Right lobe of liver (tissue), 4 donors: ENCODE data around the gene PVALEF.

Experiments used
- POLR2A ChIP-seq: fragments of 450-650 bp; IDR thresholded peaks from one replicate; pipeline ENCODE4 v1.6.1; 2017; ENCODE audit warnings: antibody characterized with exemption, mild to moderate bottlenecking
- TF ChIP-seq, protein P1 (sequence below), 4 donors: fragments of 200-600 bp in 3 of 4; fragments of 450-650 bp in 1 of 4; IDR thresholded peaks; one replicate each; pipeline versions ENCODE4 v1.5.1 to v1.8.0; 2016 to 2022; ENCODE audit warnings: antibody characterized with exemption in 4 of 4, mild to moderate bottlenecking in 2 of 4
- donor health status: DM: no; HTN: no; CAD: no.
- donor health status: DM: no; HTN: no; CAD: no.
- donor health status: DM: no; HTN: yes; CAD: no.

DNA sequence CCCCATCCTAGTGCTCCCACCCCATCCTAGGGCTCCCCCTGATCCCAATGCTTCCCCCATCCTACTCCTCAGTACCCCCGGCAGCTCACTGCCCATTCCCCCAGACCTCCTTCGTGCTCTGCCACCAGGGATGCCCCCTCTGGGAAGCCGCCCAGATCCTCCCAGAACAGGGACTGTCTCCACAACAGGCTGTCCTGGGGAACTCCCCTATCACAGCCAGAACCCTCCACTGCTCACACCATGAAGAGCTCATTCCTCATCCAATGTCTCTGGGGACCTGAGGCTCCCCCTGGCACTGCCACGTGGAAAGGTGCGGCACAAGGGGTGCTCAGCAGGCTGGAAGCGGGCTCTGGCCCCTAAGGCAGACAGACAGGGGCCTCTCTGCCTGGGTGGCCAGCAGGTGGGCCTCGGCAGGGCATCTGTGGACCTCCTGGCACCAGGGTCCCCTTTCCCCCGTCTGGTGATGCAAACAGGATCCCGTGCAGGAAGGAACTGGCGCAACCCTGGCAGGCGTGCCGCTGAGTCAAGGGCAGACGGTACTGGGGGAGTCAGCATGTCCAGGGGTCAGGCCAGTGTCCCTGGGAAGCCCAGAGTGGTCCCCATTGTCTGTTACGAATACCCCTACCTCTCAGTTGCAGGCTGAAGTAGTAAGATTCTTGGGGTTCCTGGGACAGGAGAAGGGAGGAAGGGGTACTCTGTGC, 14.8 kb upstream of the PVALEF start:
- TF ChIP-seq POLR2A, result peak; percentile 29
- TF ChIP-seq, protein P1, sequence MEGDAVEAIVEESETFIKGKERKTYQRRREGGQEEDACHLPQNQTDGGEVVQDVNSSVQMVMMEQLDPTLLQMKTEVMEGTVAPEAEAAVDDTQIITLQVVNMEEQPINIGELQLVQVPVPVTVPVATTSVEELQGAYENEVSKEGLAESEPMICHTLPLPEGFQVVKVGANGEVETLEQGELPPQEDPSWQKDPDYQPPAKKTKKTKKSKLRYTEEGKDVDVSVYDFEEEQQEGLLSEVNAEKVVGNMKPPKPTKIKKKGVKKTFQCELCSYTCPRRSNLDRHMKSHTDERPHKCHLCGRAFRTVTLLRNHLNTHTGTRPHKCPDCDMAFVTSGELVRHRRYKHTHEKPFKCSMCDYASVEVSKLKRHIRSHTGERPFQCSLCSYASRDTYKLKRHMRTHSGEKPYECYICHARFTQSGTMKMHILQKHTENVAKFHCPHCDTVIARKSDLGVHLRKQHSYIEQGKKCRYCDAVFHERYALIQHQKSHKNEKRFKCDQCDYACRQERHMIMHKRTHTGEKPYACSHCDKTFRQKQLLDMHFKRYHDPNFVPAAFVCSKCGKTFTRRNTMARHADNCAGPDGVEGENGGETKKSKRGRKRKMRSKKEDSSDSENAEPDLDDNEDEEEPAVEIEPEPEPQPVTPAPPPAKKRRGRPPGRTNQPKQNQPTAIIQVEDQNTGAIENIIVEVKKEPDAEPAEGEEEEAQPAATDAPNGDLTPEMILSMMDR (IDR thresholded peaks at IDR 0.05), result no peak
